Stimulated activated CD4-positive, alpha-beta T cell treated with anti-CD3 and anti-CD28 coated beads, Interleukin-1b, Interleukin-23, amount 100 ng/mL, for 1 hour (primary cell): ENCODE data around the gene PDE3A.
"Not testable (repeated sequence)": the region's sequence is repeated elsewhere in the genome, so short reads cannot be mapped to it uniquely, and the experiment has no call there.

ENCODE experiments used
- DNase-seq, 2 donors: peaks; one replicate each; pipeline ENCODE4 v3.0.0-alpha.2; 2020; ENCODE audit warnings: low read depth in 2 of 2

PDE3A gene

GRCh38 chr12:20374795-20375194 lies 6.5 kb downstream of the PDE3A start:
- DNase-seq, result no peak

DNA sequence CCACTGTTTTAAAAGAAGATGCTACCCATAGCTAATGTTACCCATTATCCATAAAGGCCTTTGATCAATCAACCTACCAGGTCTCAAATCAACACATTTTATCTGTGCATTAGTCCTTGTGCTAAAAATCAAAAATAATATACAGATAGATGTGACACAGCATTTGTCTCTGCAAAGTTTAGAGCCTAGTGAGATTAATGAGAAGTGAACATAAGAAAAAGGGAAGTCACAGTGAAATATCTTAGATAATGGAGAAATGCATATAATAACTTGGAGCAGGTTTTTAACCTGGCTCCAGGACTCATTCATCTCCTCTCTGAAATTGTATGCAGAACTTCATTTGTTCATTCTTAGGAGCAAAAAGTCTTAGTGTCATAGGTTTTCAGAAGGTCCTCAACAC lies 7.2 kb downstream of the PDE3A start:
- DNase-seq, result no peak

DNA sequence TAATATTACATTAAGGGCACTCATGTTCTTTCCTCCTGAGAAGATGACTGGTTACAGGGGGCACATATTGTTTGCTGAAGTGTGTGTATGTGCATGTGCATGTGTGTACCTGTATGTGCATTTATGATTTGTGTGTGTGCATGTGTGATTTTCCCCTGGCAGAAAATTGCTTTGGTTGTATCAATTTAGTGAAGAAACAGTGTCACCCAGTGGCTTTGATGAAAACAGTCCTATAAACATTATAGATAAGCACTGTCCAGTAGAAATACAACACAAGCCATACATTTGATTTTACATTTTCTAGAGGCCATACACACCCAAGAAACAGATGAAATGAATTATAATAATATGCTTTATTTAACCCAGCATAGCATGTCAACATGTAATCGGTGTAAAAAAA lies 8.6 kb downstream of the PDE3A start:
- no peak for DNase-seq

DNA sequence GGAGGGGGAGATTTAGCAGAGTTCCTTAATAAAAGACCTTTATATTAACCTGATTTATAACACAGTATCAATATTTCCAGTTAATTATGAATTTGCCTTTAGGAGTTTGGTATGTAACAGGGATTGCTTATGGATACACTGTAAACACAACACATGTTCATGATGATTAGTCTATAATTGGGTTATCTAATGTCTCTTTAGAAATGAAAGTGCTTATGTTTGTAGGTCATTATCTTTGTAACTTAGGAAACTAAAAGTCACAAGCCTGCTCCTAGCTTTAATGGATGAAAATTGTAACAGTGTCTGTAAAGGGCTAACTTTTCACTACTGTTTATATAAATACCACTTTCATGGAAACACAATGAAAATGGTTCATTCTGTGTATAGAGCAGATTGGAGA lies 9.4 kb downstream of the PDE3A start:
- DNase-seq, result no peak

DNA sequence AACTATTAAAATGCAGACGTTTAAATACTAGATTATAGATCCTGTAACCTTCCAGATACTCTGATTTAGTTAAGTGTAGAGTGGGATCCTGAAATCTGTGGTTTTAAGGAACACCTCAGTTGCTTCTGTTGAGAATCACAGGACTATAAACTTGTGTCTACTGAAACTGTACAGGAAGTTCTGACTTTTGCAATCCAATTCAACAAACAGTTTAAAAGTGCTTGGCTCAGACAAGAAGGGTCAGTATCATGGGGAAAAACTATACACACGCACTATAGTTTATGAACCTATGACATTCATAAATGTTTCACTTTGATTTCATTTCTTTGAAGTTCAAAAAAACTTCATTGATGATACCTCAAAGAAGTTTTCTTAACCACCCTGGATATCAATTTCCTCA lies 13.8 kb downstream of the PDE3A start:
- no peak for DNase-seq

GRCh38 chr12:20383612-20384011 lies 15.3 kb downstream of the PDE3A start:
- DNase-seq, result no peak

DNA sequence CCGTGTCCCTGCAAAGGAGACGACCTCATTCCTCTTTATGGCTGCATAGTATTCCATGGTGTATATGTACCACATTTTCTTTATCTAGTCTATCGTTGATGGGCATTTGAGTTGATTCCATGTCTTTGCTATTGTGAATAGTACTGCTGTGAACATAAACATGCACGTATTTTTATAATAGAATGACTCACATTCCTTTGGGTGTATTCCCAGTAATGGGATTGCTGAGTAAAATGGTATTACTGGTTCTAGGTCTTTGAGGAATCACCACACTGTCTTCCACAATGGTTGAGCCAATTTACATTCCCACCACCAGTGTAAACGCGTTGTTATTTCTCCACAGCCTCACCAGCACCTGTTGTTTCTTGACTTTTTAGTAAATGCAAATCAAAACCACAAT lies 16.5 kb downstream of the PDE3A start:
- not testable (repeated sequence) for DNase-seq

GRCh38 chr12:20390846-20391245 lies 22.5 kb downstream of the PDE3A start:
- DNase-seq, result no peak

- DNase-seq, result no peak
Observed at GRCh38 chr12:20392339-20392738, 24.0 kb downstream of the PDE3A start.

GRCh38 chr12:20393707-20394106 lies 25.4 kb downstream of the PDE3A start:
- no peak for DNase-seq

DNA sequence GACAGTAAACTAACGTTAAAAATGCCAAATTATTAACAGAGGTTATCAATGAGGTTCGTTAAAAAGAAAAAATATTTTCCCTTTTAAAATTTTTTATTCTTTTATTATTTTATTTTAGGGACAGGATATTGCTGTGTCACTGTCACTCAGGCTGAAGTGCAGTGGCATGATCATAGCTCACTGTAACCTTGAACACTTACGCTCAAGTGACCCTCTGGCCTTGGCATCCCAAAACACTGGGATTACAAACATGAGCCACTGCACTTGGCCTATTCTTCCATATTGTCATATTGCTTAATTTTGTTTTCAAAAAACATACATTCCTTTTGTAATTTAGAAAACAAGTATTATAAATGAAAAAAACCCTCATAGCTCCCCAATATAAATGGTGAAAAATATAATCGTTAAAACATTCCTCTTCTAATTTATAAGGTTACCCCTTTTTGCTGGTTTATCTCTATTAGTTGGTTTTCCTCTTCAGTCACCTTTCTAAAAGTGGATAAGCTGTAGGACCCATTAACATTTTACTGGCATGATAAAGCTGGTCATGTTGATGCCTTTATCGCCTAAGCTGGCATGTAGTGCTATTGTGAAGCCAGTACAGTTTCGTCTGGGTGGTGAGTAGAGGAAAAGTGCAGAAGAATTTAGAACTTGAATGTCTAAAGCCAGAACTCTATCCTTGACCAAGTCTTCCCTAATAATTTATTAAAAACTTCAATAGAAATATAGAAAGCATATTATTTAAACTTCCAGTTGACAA lies 27.6 kb downstream of the PDE3A start:
- no peak for DNase-seq

DNA sequence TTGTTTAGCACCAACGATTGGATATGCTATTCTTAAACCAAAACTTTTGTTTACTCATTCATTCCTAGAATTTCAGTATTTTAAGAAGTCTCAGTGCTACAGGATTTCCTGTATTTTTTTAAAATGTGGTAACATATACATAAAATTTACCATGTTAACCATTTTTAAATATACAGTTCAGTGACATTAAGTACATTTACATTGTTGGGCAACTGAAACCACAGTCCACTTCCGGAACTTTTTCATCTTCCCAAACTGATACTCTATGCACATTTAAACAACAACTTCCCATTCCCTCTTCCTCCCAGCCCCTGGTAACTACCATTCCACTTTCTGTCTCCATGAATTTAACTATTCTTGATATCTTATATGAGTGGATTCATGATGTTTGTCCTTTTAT lies 30.3 kb downstream of the PDE3A start:
- no peak for DNase-seq

DNA sequence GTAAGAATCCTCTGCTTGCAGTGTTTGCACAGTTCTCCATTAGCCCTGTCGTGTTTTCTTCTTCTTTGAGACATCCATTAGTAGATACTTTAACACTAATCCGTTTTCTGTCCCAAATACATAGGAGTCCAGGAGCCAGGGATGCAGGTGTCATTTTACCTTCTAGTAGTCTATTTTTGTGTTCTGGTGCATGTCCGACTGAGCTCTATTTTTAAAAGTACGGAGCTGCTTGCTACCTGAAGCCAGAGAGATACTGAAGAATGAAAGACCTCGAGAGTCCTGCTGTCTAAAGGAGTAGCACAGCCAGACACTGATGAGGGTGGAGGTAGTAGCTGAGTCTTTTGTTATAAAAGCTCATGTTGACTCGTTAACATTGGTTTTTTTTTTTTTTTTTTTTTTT lies 31.7 kb downstream of the PDE3A start:
- no peak for DNase-seq

GRCh38 chr12:20403230-20403629 lies 34.9 kb downstream of the PDE3A start:
- no peak for DNase-seq

DNA sequence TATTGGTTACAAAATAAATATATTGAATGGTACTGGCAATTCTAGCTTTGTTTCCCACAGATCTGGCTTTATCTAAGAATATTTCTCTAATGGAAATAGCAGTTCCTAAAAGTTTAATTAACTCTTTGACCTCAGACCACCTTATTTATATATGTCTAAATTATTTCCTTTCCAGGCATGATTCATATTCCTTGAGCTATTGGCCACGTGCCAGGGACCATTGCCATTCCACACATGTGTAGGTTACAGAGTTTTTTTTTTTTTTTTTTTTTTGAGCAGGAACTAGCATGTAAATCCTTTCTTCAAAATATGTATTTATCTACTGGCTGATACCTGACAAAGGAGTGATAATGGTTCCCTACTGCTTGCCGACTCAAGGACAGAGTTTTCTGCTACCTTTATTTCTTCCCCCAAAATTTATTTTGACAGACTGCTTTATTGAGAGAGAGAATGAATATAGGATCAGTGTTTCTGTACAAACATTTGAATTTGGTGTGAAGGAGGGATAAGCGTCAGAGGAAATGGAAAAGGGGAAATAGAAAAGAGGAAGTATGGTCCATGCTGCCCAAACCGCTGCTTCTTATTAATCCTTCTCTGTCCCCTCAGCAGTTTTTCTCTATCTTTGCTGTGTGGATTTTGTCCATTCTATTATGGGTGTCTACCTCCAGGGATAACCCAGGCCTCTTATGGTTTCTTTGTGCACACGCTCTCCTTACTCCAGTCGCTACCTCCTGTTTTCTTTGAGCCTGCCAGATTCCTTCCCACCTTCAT lies 36.4 kb downstream of the PDE3A start:
- DNase-seq, result no peak

DNA sequence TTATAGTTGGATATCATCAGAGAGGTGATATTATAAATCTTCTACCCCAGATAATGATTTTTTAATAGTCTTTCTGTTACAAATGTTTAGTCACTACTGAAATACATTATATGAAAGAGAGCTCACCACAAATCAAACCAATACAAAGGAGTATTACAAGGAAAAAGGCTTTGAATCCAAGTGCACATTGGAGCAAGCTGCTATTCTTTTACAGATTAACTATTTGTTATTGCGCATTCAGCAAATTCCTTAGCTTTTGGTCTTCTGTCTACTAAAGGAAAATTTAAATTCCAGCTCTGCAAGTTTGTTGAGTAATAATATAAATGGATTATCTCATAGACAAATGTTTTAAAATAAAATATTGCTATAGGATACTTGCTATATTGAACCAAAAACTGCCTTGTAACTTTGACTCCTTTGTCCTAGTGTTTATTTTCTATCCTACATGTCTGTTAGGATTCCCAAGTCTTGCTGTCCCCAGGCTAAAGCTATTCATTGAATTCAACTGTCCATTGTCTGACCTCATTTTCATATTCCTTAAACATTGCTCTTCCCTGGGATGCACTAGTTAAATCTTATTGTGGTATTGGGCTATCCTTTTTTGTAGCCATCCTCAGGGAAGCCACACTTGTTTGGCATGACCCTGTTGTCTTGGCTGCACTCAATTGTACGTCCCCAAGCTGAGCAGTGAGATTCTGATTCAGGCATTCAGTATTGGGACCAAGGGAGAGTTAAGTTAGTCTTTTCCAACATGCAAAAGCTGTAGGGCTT lies 41.5 kb downstream of the PDE3A start:
- no peak for DNase-seq

DNA sequence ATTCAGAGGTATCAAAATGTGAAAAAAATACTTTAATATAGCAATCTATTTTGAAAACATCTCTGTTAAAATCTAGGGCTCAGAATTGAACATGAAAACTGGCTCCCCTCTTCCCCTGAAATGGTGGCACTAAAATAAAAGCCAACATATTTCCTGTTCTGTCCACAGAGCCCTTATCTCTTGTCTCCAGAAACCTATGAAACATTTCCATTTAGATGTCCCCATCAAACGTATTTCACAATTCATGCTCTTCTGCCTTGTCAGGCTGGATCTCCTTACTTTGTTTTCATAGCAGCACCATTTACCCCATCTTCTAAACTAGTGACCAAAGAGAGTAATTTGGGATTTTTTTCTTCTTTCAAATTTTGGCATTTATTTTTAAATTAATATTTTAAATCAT lies 42.4 kb downstream of the PDE3A start:
- no peak for DNase-seq

DNA sequence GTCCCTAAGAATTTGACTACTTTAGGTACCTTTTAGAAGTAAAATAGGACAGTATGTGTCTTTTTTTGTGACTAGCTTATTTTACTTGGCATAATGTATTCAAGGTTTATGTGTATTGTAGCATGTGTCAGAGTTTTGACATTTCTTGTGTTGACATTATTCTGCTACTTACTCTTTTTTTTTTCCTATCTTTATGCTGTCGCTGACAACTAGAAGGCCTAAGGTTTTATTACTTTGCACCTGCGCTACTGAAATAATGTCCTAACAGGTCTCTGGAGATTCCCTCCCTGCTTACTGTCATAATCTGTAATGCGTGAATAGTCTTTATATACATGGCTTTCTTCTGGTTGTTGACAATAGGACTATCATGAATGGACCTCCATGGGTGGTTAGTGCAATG lies 43.0 kb downstream of the PDE3A start:
- no peak for DNase-seq

DNA sequence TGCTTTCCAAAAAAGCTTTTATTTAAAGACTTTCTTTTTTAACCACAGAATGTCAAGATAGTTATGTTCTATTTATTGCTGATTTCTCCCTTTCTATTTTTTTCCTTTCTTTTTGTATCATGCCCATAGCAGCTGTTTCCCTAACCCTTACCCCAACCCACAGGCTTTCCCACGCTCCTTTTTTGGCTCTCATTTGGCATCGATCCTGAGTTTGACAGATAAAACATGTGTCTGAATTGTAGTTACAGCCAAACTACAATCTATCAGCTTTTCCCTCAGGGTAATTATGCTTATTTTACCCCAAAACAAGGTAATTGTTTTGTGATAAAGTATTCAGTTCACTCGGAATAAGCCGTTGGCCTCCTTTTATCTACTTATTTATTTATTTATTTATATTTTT lies 46.7 kb downstream of the PDE3A start:
- no peak for DNase-seq

- DNase-seq, result no peak
Observed at GRCh38 chr12:20415641-20416040, 47.3 kb downstream of the PDE3A start.

- DNase-seq, result no peak
Observed at GRCh38 chr12:20420557-20420956, 52.2 kb downstream of the PDE3A start.

- DNase-seq, result no peak
Observed at GRCh38 chr12:20421421-20421820, 53.1 kb downstream of the PDE3A start.

- no peak for DNase-seq
Observed at GRCh38 chr12:20423557-20423956, 55.2 kb downstream of the PDE3A start.
